Neutrophil (primary cell): ENCODE results near the gene HRAS.

Experiments
- H3K27ac ChIP-seq: fragments of 200-600 bp; sonication (generic); 2 replicates; pipeline ENCODE4 v1.5.1; 2016; ENCODE audit warnings: mild to moderate bottlenecking, moderate library complexity
- H3K27me3 ChIP-seq: fragments of 200-600 bp; sonication (generic); 2 replicates; pipeline ENCODE4 v1.6.0; 2016; ENCODE audit warnings: mild to moderate bottlenecking
- H3K36me3 ChIP-seq: fragments of 200-600 bp; sonication (generic); 2 replicates; pipeline ENCODE4 v1.5.1; 2017
- H3K4me1 ChIP-seq, 2 experiments: fragments of 200-600 bp in 1 of 2; sonication (generic) in 1 of 2; 1 replicate in 1 of 2; 2 replicates in 1 of 2; pipeline versions ENCODE4 v1.5.1 to v1.6.1; 2013 to 2016; ENCODE audit warnings: low read depth in 1 of 2, low read length in 1 of 2, mild to moderate bottlenecking in 1 of 2, moderate library complexity in 1 of 2; ENCODE audit not compliant: control insufficient read depth in 1 of 2, insufficient read depth in 1 of 2
- H3K4me3 ChIP-seq, 2 experiments: fragments of 200-600 bp in 1 of 2; sonication (generic) in 1 of 2; 1 replicate in 1 of 2; 2 replicates in 1 of 2; pipeline ENCODE4 v1.5.1; 2013 to 2016; ENCODE audit warnings: low read depth in 1 of 2, low read length in 1 of 2, mild to moderate bottlenecking in 1 of 2, moderate library complexity in 1 of 2
- H3K9me3 ChIP-seq: fragments of 200-600 bp; sonication (generic); 2 replicates; pipeline ENCODE4 v1.5.1; 2016
- CTCF ChIP-seq: fragments of 200-600 bp; sonication (generic); IDR thresholded peaks from 2 replicates; pipeline ENCODE4 v1.5.1; 2016; ENCODE audit warnings: antibody characterized with exemption

The HRAS gene

GRCh38 chr11:568306-569157, 33.2 kb upstream of the HRAS start:
- no peak for TF ChIP-seq CTCF
- H3K36me3 ChIP-seq: peaks cover 7% of the 10 kb centered on the region
- no peak overlapping the region for H3K27ac ChIP-seq
- H3K9me3 ChIP-seq: no peaks in the 10 kb centered on the region
- H3K27me3 ChIP-seq: peaks cover 77% of the 10 kb centered on the region
- H3K4me3 ChIP-seq: peak overlapping the region in 1 of 2 experiments; percentile 67
- peaks cover 13 to 18% of the 10 kb centered on the region in 2 experiments for H3K4me1 ChIP-seq

- H3K4me3 ChIP-seq: peak overlapping the region in 1 of 2 experiments; percentile 67
- H3K36me3 ChIP-seq: peaks cover 15% of the 10 kb centered on the region
- TF ChIP-seq CTCF: no peak
- H3K27me3 ChIP-seq: peaks cover 70% of the 10 kb centered on the region
- no peak overlapping the region for H3K27ac ChIP-seq
- no peaks in the 10 kb centered on the region for H3K9me3 ChIP-seq
- H3K4me1 ChIP-seq: peaks cover 13 to 18% of the 10 kb centered on the region in 2 experiments
Observed at GRCh38 chr11:567629-568292, 32.4 kb upstream of the HRAS start.

GRCh38 chr11:567011-567628, 31.7 kb upstream of the HRAS start:
- H3K9me3 ChIP-seq: no peaks in the 10 kb centered on the region
- TF ChIP-seq CTCF: no peak
- peaks cover 13 to 19% of the 10 kb centered on the region in 2 experiments for H3K4me1 ChIP-seq
- no peak overlapping the region for H3K27ac ChIP-seq
- peak overlapping the region in 1 of 2 experiments; percentile 67 for H3K4me3 ChIP-seq
- peaks cover 63% of the 10 kb centered on the region for H3K27me3 ChIP-seq
- peaks cover 19% of the 10 kb centered on the region for H3K36me3 ChIP-seq

GRCh38 chr11:565921-566509, 30.6 kb upstream of the HRAS start:
- Histone ChIP-seq H3K4me3 (no peak overlapping the region), H3K27me3 (peaks cover 52% of the 10 kb centered on the region), H3K27ac (no peak overlapping the region), H3K36me3 (peaks cover 19% of the 10 kb centered on the region), H3K9me3 (no peaks in the 10 kb centered on the region), H3K4me1 (peaks cover 24 to 27% of the 10 kb centered on the region in 2 experiments)
- TF ChIP-seq CTCF: no peak

- H3K4me3 ChIP-seq: no peak overlapping the region
- H3K27ac ChIP-seq: no peak overlapping the region
- no peak for TF ChIP-seq CTCF
- peaks cover 41% of the 10 kb centered on the region for H3K27me3 ChIP-seq
- peaks cover 30 to 32% of the 10 kb centered on the region in 2 experiments for H3K4me1 ChIP-seq
- H3K9me3 ChIP-seq: no peaks in the 10 kb centered on the region
- peaks cover 19% of the 10 kb centered on the region for H3K36me3 ChIP-seq
Observed at GRCh38 chr11:563812-564578, 28.6 kb upstream of the HRAS start.
